AG09319 (cell line): ENCODE results near the gene SLC9A9.

Source experiments
- DNase-seq: peaks from one replicate; pipeline ENCODE4 v3.0.0-alpha.2; 2010; ENCODE audit warnings: low read depth; ENCODE audit errors: extremely low read depth
- CTCF ChIP-seq: IDR thresholded peaks from 2 replicates; pipeline ENCODE4 v1.5.1; 2011; ENCODE audit warnings: low read depth, mild to moderate bottlenecking, inconsistent platforms, low read length, moderate library complexity

Gene SLC9A9

DNA sequence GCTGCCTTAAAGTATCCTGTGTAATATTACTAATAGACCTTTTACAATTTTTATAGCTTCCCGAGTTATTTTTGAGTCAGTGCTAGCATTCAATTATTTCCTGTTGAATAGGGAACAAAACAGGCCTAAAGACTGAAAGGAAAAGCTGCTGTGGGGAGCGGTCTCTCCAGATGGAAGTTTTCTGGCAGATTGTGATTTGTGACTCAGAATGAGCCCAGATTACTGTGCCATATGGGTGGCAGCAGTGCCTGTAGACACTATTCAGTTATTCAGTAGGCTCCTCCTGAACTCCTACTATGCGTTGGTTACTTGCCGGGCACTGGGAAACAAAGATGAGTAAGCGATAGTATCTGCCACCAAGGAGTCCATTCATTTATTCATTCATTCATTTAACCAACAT lies 516.9 kb downstream of the SLC9A9 start:
- no peak for TF ChIP-seq CTCF
- no peak for DNase-seq

- TF ChIP-seq CTCF = no peak
- DNase-seq = no peak
Observed at GRCh38 chr3:143330296-143330868, 517.9 kb downstream of the SLC9A9 start.

GRCh38 chr3:143329567-143330211 lies 518.6 kb downstream of the SLC9A9 start:
- no peak for DNase-seq
- no peak for TF ChIP-seq CTCF

- peak; percentile 16 for TF ChIP-seq CTCF
- DNase-seq = peak; percentile 22
Observed at GRCh38 chr3:143328451-143328850, 519.8 kb downstream of the SLC9A9 start.

DNA sequence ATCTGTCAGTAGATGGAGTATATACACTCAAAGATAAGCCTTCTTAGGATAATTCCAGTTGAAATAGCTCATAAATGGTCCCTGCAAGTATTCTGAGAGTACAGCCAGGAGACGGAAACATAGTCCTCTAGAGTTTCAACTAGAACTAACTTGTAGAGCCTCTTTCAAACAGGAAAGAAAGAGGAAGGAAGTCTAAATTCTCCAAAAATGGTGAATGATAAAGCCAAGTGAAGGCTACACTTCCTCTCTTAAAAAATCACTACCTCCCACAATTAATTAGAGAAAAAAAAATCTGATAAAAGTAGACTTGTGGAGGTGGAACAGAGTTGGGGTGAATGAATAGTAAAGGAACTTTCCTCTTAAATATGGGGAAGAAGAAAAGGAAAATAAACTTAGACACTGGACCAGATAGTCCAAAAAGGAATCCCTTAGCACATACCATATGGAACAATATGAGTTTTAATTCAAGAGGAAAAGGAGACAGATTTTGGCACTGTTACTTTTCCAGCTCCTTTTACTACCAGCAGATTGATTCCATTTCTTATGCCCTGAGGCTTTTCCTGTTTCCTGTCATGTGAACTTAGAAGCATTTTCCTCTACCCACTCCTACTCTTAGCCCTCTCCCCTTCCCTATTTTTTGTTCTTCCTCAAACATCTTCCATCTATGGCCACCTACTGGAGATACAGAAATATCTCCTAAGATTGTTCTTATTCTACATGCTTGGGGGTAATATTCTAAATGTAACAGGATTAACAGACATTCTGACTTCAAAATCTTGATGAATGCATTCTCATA lies 521.1 kb downstream of the SLC9A9 start:
- TF ChIP-seq CTCF = peak; percentile 18
- DNase-seq = no peak

- no peak for DNase-seq
- TF ChIP-seq CTCF = no peak
Observed at GRCh38 chr3:143321058-143321769, 527.1 kb downstream of the SLC9A9 start.
